ENCODE data around the gene FXYD4.
"Not testable (repeated sequence)": the region's sequence is repeated elsewhere in the genome, so short reads cannot be mapped to it uniquely, and the experiment has no call there.

The FXYD4 gene

DNA sequence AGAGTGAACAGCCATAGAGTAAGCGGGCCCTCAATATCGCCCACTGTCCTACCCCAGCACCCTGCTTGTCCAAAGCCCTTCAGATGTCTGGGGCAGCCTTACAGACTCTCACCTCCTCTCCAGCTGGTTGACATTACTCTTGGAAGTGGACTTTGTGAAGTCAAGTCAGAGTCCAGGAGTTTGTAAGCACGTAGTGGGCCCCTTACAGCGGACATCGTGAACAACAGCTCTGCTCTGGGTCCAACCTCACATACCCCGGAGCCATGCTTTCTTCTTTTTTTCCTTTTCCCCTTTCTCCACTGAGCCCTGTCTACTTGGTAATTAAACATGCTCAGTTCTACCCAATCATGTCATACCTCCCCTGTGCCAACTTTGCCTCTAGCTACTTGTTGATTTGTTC, 20.1 kb downstream of the FXYD4 start:
- no peak overlapping the region for H3K23ac ChIP-seq (ENCODE audit: low read depth, low read length, poor library complexity)
- no peak overlapping the region for H4K8ac ChIP-seq (ENCODE audit: low read depth, low read length)
- no peak overlapping the region for H3K9ac ChIP-seq (ENCODE audit: low read depth, low read length, poor library complexity)
- H4K91ac ChIP-seq (ENCODE audit: low read depth, low read length, poor library complexity), result no peak overlapping the region
- no peak for DNase-seq (ENCODE audit: low spot score)
- no peak overlapping the region for H2AK5ac ChIP-seq (ENCODE audit: low read depth, low read length)
- H3K14ac ChIP-seq (ENCODE audit: low read length), result no peak overlapping the region
- peaks cover 14% of the 10 kb centered on the region for H3K79me1 ChIP-seq (ENCODE audit: low read depth, low read length)
- no CpG with 5 or more reads among the region's 6 CpGs for WGBS, 2 donors (ENCODE audit: extremely low coverage in 2 of 2, insufficient read length in 2 of 2, insufficient replicate concordance in 1 of 2)
- peaks cover 40 to 99% of the 10 kb centered on the region in 2 donors for H3K36me3 ChIP-seq (replicated peaks in 1 of 2; ENCODE audit: control insufficient read depth in 2 of 2, insufficient read depth in 2 of 2, low read length in 2 of 2)
- H2BK12ac ChIP-seq (ENCODE audit: low read length), result no peak overlapping the region
- no peak overlapping the region for H2BK5ac ChIP-seq (ENCODE audit: low read length)
- no peak overlapping the region for H2BK120ac ChIP-seq (ENCODE audit: low read depth, low read length)
- no peak overlapping the region for H3K4me3 ChIP-seq (ENCODE audit: low read length in 2 of 2)
- H2BK15ac ChIP-seq (ENCODE audit: low read length), result no peak overlapping the region
- H3K4me2 ChIP-seq (ENCODE audit: insufficient read depth, low read length, poor library complexity, severe bottlenecking), result no peak overlapping the region
- peaks cover 6 to 8% of the 10 kb centered on the region in 2 donors for H3K4me1 ChIP-seq (ENCODE audit: control insufficient read depth in 2 of 2, insufficient read depth in 1 of 2, low read depth in 1 of 2, low read length in 2 of 2)
- no peak overlapping the region for H3K4ac ChIP-seq (ENCODE audit: low read length)
- no peaks in the 10 kb centered on the region for H3K27me3 ChIP-seq (ENCODE audit: control insufficient read depth in 3 of 3, insufficient read depth in 3 of 3, low read depth in 1 of 3, low read length in 3 of 3)
- H3K27ac ChIP-seq (replicated peaks; ENCODE audit: low read length), result no peak overlapping the region
- no peak overlapping the region for H2AFZ ChIP-seq (ENCODE audit: low read length)
- H3K18ac ChIP-seq (ENCODE audit: low read length), result no peak overlapping the region
- no peaks in the 10 kb centered on the region for H3K9me3 ChIP-seq (replicated peaks in 1 of 2; ENCODE audit: control insufficient read depth in 2 of 2, insufficient read depth in 1 of 2, low read depth in 1 of 2, low read length in 2 of 2)

DNA sequence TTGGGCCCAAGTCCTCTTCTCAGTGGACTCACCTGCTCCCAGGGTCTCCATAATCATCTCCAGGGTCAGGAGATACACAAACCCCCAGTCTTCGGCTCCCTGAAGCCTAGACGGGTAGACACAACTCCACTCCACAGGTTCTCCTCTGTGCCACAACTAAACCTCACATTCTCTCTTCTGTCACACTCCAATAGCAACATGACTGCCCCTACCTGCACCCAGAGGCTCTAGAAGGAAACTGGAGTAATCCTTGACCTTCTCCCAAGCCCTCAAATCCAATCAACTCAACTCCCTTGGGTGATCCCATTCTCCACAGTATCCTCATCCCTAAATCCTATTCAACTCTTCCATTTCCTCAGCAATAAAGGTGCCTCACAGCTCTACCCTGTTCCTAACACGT, 21.3 kb downstream of the FXYD4 start:
- H2BK5ac ChIP-seq (ENCODE audit: low read length), result no peak overlapping the region
- no peaks in the 10 kb centered on the region for H3K9me3 ChIP-seq (replicated peaks in 1 of 2; ENCODE audit: control insufficient read depth in 2 of 2, insufficient read depth in 1 of 2, low read depth in 1 of 2, low read length in 2 of 2)
- no peak overlapping the region for H3K23ac ChIP-seq (ENCODE audit: low read depth, low read length, poor library complexity)
- no peaks in the 10 kb centered on the region for H3K27me3 ChIP-seq (ENCODE audit: control insufficient read depth in 3 of 3, insufficient read depth in 3 of 3, low read depth in 1 of 3, low read length in 3 of 3)
- H3K36me3 ChIP-seq (replicated peaks in 1 of 2; ENCODE audit: control insufficient read depth in 2 of 2, insufficient read depth in 2 of 2, low read length in 2 of 2), result peaks cover 27 to 86% of the 10 kb centered on the region in 2 donors
- no peak overlapping the region for H2BK15ac ChIP-seq (ENCODE audit: low read length)
- H3K27ac ChIP-seq (replicated peaks; ENCODE audit: low read length), result no peak overlapping the region
- H4K8ac ChIP-seq (ENCODE audit: low read depth, low read length), result no peak overlapping the region
- peaks cover 6 to 8% of the 10 kb centered on the region in 2 donors for H3K4me1 ChIP-seq (ENCODE audit: control insufficient read depth in 2 of 2, insufficient read depth in 1 of 2, low read depth in 1 of 2, low read length in 2 of 2)
- no peak for DNase-seq (ENCODE audit: low spot score)
- peaks cover 10% of the 10 kb centered on the region for H3K79me1 ChIP-seq (ENCODE audit: low read depth, low read length)
- H2AK5ac ChIP-seq (ENCODE audit: low read depth, low read length), result no peak overlapping the region
- no peak overlapping the region for H2BK120ac ChIP-seq (ENCODE audit: low read depth, low read length)
- no peak overlapping the region for H3K18ac ChIP-seq (ENCODE audit: low read length)
- H3K4me3 ChIP-seq (ENCODE audit: low read length in 2 of 2), result no peak overlapping the region
- no peak overlapping the region for H2AFZ ChIP-seq (ENCODE audit: low read length)
- H4K91ac ChIP-seq (ENCODE audit: low read depth, low read length, poor library complexity), result no peak overlapping the region
- H3K14ac ChIP-seq (ENCODE audit: low read length), result no peak overlapping the region
- H3K9ac ChIP-seq (ENCODE audit: low read depth, low read length, poor library complexity), result no peak overlapping the region
- no CpG with 5 or more reads among the region's 3 CpGs for WGBS, 2 donors (ENCODE audit: extremely low coverage in 2 of 2, insufficient read length in 2 of 2, insufficient replicate concordance in 1 of 2)
- no peak overlapping the region for H2BK12ac ChIP-seq (ENCODE audit: low read length)
- H3K4ac ChIP-seq (ENCODE audit: low read length), result no peak overlapping the region
- no peak overlapping the region for H3K4me2 ChIP-seq (ENCODE audit: insufficient read depth, low read length, poor library complexity, severe bottlenecking)

DNA sequence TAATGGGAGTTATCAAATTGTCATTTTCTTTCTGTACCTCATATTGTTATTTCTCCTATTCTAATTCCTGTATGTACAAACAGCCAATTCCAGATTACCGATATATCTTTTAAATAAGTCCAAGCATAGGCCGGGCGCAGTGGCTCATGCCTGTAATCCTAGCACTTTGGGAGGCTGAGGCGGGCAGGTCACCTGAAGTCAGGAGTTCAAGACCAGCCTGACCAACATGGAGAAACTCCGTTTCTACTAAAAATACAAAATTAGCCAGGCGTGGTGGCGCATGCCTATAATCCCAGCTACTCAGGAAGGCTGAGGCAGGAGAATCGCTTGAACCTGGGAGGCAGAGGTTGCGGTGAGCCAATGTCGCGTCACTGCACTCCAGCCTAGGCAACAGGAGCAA, 21.8 kb downstream of the FXYD4 start:
- not testable (repeated sequence) for H4K91ac ChIP-seq (ENCODE audit: low read depth, low read length, poor library complexity); H3K4me3 ChIP-seq (ENCODE audit: low read length in 2 of 2); H3K18ac ChIP-seq (ENCODE audit: low read length); H3K9ac ChIP-seq (ENCODE audit: low read depth, low read length, poor library complexity); H3K4me2 ChIP-seq (ENCODE audit: insufficient read depth, low read length, poor library complexity, severe bottlenecking); H3K27ac ChIP-seq (replicated peaks; ENCODE audit: low read length); H2BK5ac ChIP-seq (ENCODE audit: low read length); H2BK15ac ChIP-seq (ENCODE audit: low read length); H3K4ac ChIP-seq (ENCODE audit: low read length); H3K9me3 ChIP-seq (replicated peaks in 1 of 2; ENCODE audit: control insufficient read depth in 2 of 2, insufficient read depth in 1 of 2, low read depth in 1 of 2, low read length in 2 of 2); H2BK12ac ChIP-seq (ENCODE audit: low read length); H2AK5ac ChIP-seq (ENCODE audit: low read depth, low read length); H2AFZ ChIP-seq (ENCODE audit: low read length); H3K27me3 ChIP-seq (ENCODE audit: control insufficient read depth in 3 of 3, insufficient read depth in 3 of 3, low read depth in 1 of 3, low read length in 3 of 3); DNase-seq (ENCODE audit: low spot score); H3K23ac ChIP-seq (ENCODE audit: low read depth, low read length, poor library complexity); H4K8ac ChIP-seq (ENCODE audit: low read depth, low read length); H2BK120ac ChIP-seq (ENCODE audit: low read depth, low read length); H3K14ac ChIP-seq (ENCODE audit: low read length)
- Histone ChIP-seq H3K4me1 (ENCODE audit: control insufficient read depth in 2 of 2, insufficient read depth in 1 of 2, low read depth in 1 of 2, low read length in 2 of 2) (peaks cover 9 to 11% of the 10 kb centered on the region in 2 donors), H3K79me1 (ENCODE audit: low read depth, low read length) (peaks cover 10% of the 10 kb centered on the region), H3K36me3 (replicated peaks in 1 of 2; ENCODE audit: control insufficient read depth in 2 of 2, insufficient read depth in 2 of 2, low read length in 2 of 2) (peaks cover 27 to 82% of the 10 kb centered on the region in 2 donors)
- WGBS, 2 donors (ENCODE audit: extremely low coverage in 2 of 2, insufficient read length in 2 of 2, insufficient replicate concordance in 1 of 2), result no CpG with 5 or more reads among the region's 11 CpGs

DNA sequence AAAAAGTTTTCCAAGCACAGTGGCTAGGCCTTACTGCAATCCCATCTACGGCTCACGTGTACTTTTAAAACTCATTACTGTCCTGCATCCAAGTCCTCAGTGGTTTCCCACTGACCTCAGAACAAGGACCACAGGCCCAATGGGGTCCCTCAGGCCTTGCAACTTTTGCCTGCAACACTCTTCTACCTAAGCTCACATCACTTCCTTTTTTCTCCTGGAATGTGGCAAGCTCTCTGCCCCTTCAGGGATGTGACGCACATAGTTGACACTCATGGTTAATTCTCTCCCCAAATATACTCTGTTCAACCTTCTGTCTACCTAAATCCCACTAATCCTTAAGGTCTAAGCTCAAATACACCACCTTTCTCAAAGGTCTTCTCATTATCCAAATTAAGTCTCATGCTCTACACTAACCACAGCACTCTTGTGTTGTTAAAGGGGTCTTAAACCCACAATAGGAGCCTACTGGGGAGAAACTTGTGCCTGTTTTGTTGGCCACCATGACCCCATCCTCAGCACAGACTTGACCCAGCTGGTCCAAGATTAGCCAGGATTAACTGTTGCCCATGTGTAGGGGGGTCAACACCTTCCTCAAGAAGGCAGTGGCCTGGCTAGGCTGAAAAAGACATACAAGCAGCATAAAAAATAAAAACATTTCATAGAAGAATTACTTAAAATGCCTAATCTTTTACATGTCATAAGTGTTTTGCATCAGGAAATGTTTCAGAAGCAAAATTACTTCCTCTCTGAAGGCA, 22.3 kb downstream of the FXYD4 start:
- H3K36me3 ChIP-seq (replicated peaks in 1 of 2; ENCODE audit: control insufficient read depth in 2 of 2, insufficient read depth in 2 of 2, low read length in 2 of 2), result peaks cover 22 to 81% of the 10 kb centered on the region in 2 donors

More for the DNA sequence above, 22.3 kb downstream of the FXYD4 start:
- H3K27me3 ChIP-seq (ENCODE audit: control insufficient read depth in 3 of 3, insufficient read depth in 3 of 3, low read depth in 1 of 3, low read length in 3 of 3), result no peaks in the 10 kb centered on the region
- no peak overlapping the region for H3K23ac ChIP-seq (ENCODE audit: low read depth, low read length, poor library complexity)
- H3K9ac ChIP-seq (ENCODE audit: low read depth, low read length, poor library complexity), result no peak overlapping the region
- H3K79me1 ChIP-seq (ENCODE audit: low read depth, low read length), result peaks cover 10% of the 10 kb centered on the region
- H3K14ac ChIP-seq (ENCODE audit: low read length), result no peak overlapping the region
- no peak overlapping the region for H4K8ac ChIP-seq (ENCODE audit: low read depth, low read length)
- no CpG with 5 or more reads among the region's 3 CpGs for WGBS, 2 donors (ENCODE audit: extremely low coverage in 2 of 2, insufficient read length in 2 of 2, insufficient replicate concordance in 1 of 2)
- H2BK5ac ChIP-seq (ENCODE audit: low read length), result no peak overlapping the region
- no peak overlapping the region for H3K18ac ChIP-seq (ENCODE audit: low read length)
- no peak overlapping the region for H2AK5ac ChIP-seq (ENCODE audit: low read depth, low read length)
- H3K4me2 ChIP-seq (ENCODE audit: insufficient read depth, low read length, poor library complexity, severe bottlenecking), result no peak overlapping the region
- no peak overlapping the region for H2AFZ ChIP-seq (ENCODE audit: low read length)
- H4K91ac ChIP-seq (ENCODE audit: low read depth, low read length, poor library complexity), result no peak overlapping the region
- no peaks in the 10 kb centered on the region for H3K9me3 ChIP-seq (replicated peaks in 1 of 2; ENCODE audit: control insufficient read depth in 2 of 2, insufficient read depth in 1 of 2, low read depth in 1 of 2, low read length in 2 of 2)
- H3K4ac ChIP-seq (ENCODE audit: low read length), result no peak overlapping the region
- no peak overlapping the region for H3K4me3 ChIP-seq (ENCODE audit: low read length in 2 of 2)
- peaks cover 9 to 13% of the 10 kb centered on the region in 2 donors for H3K4me1 ChIP-seq (ENCODE audit: control insufficient read depth in 2 of 2, insufficient read depth in 1 of 2, low read depth in 1 of 2, low read length in 2 of 2)
- no peak for DNase-seq (ENCODE audit: low spot score)
- H2BK12ac ChIP-seq (ENCODE audit: low read length), result no peak overlapping the region
- H2BK120ac ChIP-seq (ENCODE audit: low read depth, low read length), result no peak overlapping the region
- H2BK15ac ChIP-seq (ENCODE audit: low read length), result no peak overlapping the region
- H3K27ac ChIP-seq (replicated peaks; ENCODE audit: low read length), result no peak overlapping the region
